Panc1 (cell line): Measurements from ENCODE around the gene IGSF23.
"Not testable (repeated sequence)": the region's sequence is repeated elsewhere in the genome, so short reads cannot be mapped to it uniquely, and the experiment has no call there.

Source experiments
- POLR2AphosphoS5 ChIP-seq: IDR thresholded peaks from 2 replicates; pipeline ENCODE4 v1.6.1; 2012; ENCODE audit warnings: mild to moderate bottlenecking, low read depth, low read length, moderate library complexity
- REST ChIP-seq, 2 experiments: IDR thresholded peaks; 2 replicates each; pipeline ENCODE4 v1.6.1; 2011 to 2012; ENCODE audit warnings: low read depth in 2 of 2, control low read depth in 1 of 2, low read length in 1 of 2, mild to moderate bottlenecking in 1 of 2, moderate library complexity in 1 of 2; ENCODE audit not compliant: insufficient read depth in 1 of 2
- SIN3A ChIP-seq: IDR thresholded peaks from 2 replicates; pipeline ENCODE4 v1.6.1; 2012; ENCODE audit warnings: low read depth, mild to moderate bottlenecking, low read length, moderate library complexity, borderline replicate concordance; ENCODE audit not compliant: insufficient read depth
- TCF7L2 ChIP-seq: IDR thresholded peaks from 2 replicates; pipeline ENCODE4 v1.6.1; 2011; ENCODE audit warnings: mild to moderate bottlenecking, low read depth, low read length, inconsistent platforms
- TF ChIP-seq, protein P1 (sequence below): fragments of 450-650 bp; IDR thresholded peaks from 2 replicates; pipeline ENCODE4 v1.5.1; 2017; ENCODE audit warnings: mild to moderate bottlenecking

DNA sequence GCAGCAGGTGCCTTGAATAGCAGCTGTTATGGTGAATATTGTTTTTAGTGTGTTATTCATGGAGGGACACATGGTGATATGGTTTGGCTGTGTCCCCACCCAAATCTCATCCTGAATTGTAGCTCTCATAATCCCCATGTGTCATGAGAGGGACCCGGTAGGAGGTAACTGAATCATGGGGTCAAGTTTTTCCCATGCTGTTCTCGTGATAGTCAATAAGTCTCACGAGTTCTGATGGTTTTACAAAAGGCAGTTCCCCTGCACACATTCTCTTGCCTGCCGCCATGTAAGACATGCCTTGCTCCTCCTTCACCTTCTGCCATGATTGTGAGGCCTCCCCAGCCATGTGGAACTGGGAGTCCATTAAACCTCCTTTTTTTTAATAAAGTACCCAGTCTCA is 12.3 kb downstream of the IGSF23 start:
- not testable (repeated sequence) for TF ChIP-seq TCF7L2; POLR2AphosphoS5; SIN3A; REST (IDR thresholded peaks at IDR 0.05; ENCODE audit: insufficient read depth in 1 of 2, low read depth in 2 of 2, low read length in 1 of 2)
- TF ChIP-seq, protein P1, sequence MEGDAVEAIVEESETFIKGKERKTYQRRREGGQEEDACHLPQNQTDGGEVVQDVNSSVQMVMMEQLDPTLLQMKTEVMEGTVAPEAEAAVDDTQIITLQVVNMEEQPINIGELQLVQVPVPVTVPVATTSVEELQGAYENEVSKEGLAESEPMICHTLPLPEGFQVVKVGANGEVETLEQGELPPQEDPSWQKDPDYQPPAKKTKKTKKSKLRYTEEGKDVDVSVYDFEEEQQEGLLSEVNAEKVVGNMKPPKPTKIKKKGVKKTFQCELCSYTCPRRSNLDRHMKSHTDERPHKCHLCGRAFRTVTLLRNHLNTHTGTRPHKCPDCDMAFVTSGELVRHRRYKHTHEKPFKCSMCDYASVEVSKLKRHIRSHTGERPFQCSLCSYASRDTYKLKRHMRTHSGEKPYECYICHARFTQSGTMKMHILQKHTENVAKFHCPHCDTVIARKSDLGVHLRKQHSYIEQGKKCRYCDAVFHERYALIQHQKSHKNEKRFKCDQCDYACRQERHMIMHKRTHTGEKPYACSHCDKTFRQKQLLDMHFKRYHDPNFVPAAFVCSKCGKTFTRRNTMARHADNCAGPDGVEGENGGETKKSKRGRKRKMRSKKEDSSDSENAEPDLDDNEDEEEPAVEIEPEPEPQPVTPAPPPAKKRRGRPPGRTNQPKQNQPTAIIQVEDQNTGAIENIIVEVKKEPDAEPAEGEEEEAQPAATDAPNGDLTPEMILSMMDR: not testable (repeated sequence)
